Measurements from ENCODE around the gene CLASP2. TPM values are rescaled to one million over a fixed set of nuclear protein-coding genes. Genes with fewer than 3 reads are reported as not detected.
"Not testable (repeated sequence)": the region's sequence is repeated elsewhere in the genome, so short reads cannot be mapped to it uniquely, and the experiment has no call there.

Gene CLASP2
- total RNA-seq, 6 donors from 2014 or later = 41.2 to 99.5 (median 64.0) TPM

DNA sequence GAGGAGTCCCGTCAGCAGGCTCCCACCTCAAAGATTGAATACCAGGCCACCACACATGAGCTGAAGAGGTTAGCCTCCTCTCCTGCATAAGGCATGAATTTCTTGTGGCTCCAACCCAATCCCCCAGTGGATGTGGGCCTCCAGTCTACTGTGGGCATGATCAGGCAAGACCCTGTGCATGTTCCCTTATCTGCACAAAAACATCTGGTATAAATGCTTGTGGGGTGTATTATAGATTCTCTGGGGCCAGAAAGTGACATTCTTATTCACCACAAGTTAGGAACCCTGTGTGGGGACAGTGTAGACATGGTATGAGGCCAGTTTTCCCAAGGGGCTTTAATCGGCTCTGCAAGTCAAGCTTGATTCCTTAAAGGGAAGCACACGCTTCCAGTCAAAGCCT lies 259.6 kb downstream of the CLASP2 start:
- no peak overlapping the region for H3K4me3 ChIP-seq
- TF ChIP-seq POLR2AphosphoS5 (IDR thresholded peaks at IDR 0.05) = no peak
- TF ChIP-seq, protein P1, sequence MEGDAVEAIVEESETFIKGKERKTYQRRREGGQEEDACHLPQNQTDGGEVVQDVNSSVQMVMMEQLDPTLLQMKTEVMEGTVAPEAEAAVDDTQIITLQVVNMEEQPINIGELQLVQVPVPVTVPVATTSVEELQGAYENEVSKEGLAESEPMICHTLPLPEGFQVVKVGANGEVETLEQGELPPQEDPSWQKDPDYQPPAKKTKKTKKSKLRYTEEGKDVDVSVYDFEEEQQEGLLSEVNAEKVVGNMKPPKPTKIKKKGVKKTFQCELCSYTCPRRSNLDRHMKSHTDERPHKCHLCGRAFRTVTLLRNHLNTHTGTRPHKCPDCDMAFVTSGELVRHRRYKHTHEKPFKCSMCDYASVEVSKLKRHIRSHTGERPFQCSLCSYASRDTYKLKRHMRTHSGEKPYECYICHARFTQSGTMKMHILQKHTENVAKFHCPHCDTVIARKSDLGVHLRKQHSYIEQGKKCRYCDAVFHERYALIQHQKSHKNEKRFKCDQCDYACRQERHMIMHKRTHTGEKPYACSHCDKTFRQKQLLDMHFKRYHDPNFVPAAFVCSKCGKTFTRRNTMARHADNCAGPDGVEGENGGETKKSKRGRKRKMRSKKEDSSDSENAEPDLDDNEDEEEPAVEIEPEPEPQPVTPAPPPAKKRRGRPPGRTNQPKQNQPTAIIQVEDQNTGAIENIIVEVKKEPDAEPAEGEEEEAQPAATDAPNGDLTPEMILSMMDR (IDR thresholded peaks at IDR 0.05) = no peak
- no peak for TF ChIP-seq EP300 (IDR thresholded peaks at IDR 0.05)
- TF ChIP-seq POLR2A (IDR thresholded peaks at IDR 0.05) = no peak
- 89 to 94% methylated on average over 3 of the region's 3 CpGs for WGBS, 2 donors
- H3K27me3 ChIP-seq = no peaks in the 10 kb centered on the region
- H3K27ac ChIP-seq = no peak overlapping the region
- no peaks in the 10 kb centered on the region for H3K4me1 ChIP-seq
- ATAC-seq (ENCODE audit: low FRiP score in 2 of 2) (no peak), DNase-seq (no peak)
- H3K36me3 ChIP-seq = no peaks in the 10 kb centered on the region
- peaks cover 5 to 16% (median 8%) of the 10 kb centered on the region in 4 donors for H3K9me3 ChIP-seq

DNA sequence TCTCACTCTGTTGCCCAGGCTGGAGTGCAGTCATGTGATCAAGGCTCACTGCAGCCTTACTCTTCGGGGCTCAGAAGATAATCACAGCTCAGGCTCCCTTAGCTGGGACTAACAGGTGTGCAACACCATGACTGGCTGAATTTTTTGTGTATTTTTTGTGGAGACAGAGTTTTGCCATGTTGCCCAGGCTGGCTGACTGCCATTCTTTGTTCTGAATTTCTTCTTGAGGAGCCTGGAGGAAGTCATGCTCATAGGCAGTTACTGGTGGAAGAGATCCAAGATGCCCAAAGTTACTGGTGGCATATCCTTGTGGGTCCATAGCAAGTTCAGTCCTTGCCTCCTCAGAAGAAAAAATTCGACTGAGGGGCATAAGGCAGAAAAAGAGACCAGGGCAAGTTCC lies 261.3 kb downstream of the CLASP2 start:
- Histone ChIP-seq H3K27me3 (no peaks in the 10 kb centered on the region), H3K9me3 (peaks cover 5 to 16% (median 8%) of the 10 kb centered on the region in 4 donors), H3K27ac (no peak overlapping the region), H3K4me1 (no peaks in the 10 kb centered on the region), H3K36me3 (no peaks in the 10 kb centered on the region), H3K4me3 (no peak overlapping the region)
- TF ChIP-seq POLR2AphosphoS5 (IDR thresholded peaks at IDR 0.05) (no peak), POLR2A (IDR thresholded peaks at IDR 0.05) (no peak), EP300 (IDR thresholded peaks at IDR 0.05) (no peak)
- TF ChIP-seq, protein P1 (IDR thresholded peaks at IDR 0.05) = no peak
- no peak for DNase-seq
- ATAC-seq (ENCODE audit: low FRiP score in 2 of 2) = no peak
- WGBS, 2 donors = 56 to 88% methylated on average over 2 of the region's 2 CpGs

DNA sequence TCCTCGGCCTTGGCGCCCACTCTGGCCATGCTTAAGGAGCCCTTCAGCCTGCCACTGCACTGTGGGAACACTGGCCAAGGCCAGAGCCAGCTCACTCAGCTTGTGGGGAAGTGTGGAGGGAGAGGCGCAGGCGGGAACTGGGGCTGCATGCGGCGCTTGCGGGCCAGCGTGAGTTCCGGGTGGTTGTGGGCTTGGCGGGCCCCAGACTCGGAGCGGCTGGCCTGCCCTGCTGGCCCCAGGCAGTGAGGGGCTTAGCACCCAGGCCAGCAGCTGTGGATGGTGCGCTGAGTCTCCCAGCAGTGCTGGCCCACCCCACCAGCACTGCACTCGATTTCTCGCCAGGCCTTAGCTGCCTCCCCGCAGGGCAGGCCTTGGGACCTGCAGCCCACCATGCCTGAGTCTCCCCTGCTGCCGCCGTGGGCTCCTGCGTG lies 264.7 kb downstream of the CLASP2 start:
- Histone ChIP-seq H3K4me3 (no peak overlapping the region), H3K4me1 (no peaks in the 10 kb centered on the region), H3K27me3 (no peaks in the 10 kb centered on the region), H3K36me3 (no peaks in the 10 kb centered on the region), H3K9me3 (no peaks in the 10 kb centered on the region), H3K27ac (no peak overlapping the region)
- TF ChIP-seq, protein P1 (IDR thresholded peaks at IDR 0.05) = no peak
- TF ChIP-seq EP300 (IDR thresholded peaks at IDR 0.05) (no peak), POLR2AphosphoS5 (IDR thresholded peaks at IDR 0.05) (no peak), POLR2A (IDR thresholded peaks at IDR 0.05) (no peak)
- no peak for ATAC-seq (ENCODE audit: low FRiP score in 2 of 2)
- peak in 1 of 2 donors; percentile 67 for DNase-seq
- WGBS, 2 donors = 79 to 94% methylated on average over 2 to 18 of the region's 19 CpGs

DNA sequence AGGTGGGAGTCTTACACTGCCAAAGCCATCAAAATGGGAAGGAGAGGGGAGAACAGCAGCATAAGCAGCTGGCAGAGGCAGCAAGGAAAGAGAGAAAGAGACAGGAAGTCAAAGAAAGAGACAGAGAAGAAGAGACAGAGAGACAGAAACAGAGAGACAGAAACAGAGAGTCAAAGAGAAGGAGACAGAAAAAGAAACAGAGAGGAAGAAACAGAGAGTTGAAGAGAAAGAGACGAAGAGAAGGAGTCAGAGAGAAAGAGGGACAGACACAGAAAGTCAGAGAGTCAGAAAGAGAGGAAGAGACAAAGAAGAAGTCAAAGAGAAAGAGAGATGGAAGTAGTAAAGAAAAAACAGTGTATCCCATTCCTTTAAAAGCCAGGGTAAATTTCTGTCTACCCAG lies 266.1 kb downstream of the CLASP2 start:
- not testable (repeated sequence) for H3K4me1 ChIP-seq; H3K36me3 ChIP-seq; H3K27ac ChIP-seq; DNase-seq; H3K4me3 ChIP-seq; ATAC-seq (ENCODE audit: low FRiP score in 2 of 2); H3K27me3 ChIP-seq; H3K9me3 ChIP-seq
- 89 to 93% methylated on average over 1 of the region's 1 CpG for WGBS, 2 donors

DNA sequence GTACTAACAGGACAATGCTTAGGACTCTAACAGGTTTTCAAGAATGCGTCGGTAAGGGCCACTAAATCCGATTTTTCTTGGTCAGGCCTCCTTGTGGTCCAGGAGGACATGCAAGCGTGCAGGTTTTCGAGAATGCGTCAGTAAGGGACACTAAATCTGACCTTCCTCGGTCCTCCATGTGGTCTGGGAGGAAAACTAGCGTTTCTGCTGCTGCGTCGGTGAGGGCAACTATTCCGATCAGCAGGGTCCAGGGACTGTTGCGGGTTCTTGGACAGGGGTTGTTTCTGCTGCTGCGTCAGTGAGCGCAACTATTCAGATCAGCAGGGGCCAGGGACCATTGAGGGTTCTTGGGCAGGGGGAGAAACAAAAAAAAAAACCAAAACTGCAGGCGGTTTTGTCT lies 270.1 kb downstream of the CLASP2 start:
- H3K36me3 ChIP-seq = no peaks in the 10 kb centered on the region
- H3K4me1 ChIP-seq = no peaks in the 10 kb centered on the region
- 96 to 97% methylated on average over 15 of the region's 15 CpGs for WGBS, 2 donors
- DNase-seq (no peak), ATAC-seq (ENCODE audit: low FRiP score in 2 of 2) (no peak)
- no peaks in the 10 kb centered on the region for H3K27me3 ChIP-seq
- no peak overlapping the region for H3K4me3 ChIP-seq
- TF ChIP-seq, protein P1 (IDR thresholded peaks at IDR 0.05) = no peak
- TF ChIP-seq EP300 (IDR thresholded peaks at IDR 0.05) = no peak
- no peak for TF ChIP-seq POLR2AphosphoS5 (IDR thresholded peaks at IDR 0.05)
- TF ChIP-seq POLR2A (IDR thresholded peaks at IDR 0.05) = no peak
- no peak overlapping the region for H3K27ac ChIP-seq
- H3K9me3 ChIP-seq = no peaks in the 10 kb centered on the region

DNA sequence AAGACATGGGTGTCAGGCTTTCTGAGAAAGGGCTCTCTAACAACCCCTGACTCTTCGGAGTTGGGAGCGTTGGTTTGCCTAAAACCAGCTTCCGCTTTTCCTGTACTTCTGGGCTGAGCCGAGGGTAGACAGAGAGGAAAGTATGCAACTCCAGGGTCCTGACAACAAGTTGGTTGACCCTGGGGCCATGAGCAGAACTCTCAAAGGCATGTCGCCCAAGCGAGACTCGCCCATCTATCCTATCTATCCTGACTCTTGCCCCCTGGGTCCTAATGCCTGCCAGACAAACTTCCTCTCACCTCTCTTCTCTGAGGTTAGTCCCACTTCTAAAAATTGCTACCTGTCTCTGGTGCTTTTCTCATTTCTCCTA lies 270.8 kb downstream of the CLASP2 start:
- not testable (repeated sequence) for H3K27me3 ChIP-seq; DNase-seq; ATAC-seq (ENCODE audit: low FRiP score in 2 of 2); H3K27ac ChIP-seq; H3K4me3 ChIP-seq; H3K4me1 ChIP-seq; H3K9me3 ChIP-seq; H3K36me3 ChIP-seq
- 81 to 82% methylated on average over 7 of the region's 7 CpGs for WGBS, 2 donors
